GM23338 (cell line): Measurements from ENCODE around the gene AGXT2. TPM values are rescaled to one million over a fixed set of nuclear protein-coding genes. Genes with fewer than 3 reads are reported as not detected.

Experiments
- ATAC-seq: fragments of 200-7000 bp; cut with Tn5 transposase; 3 replicates; pipeline ENCODE4 v1.9.1; 2020
- DNase-seq: peaks from one replicate; pipeline ENCODE4 v3.0.0-alpha.2; 2015; ENCODE audit warnings: low spot score
- H2AFZ ChIP-seq: fragments of 200-600 bp; sonication (generic); 2 replicates; pipeline ENCODE4 v1.8.0; 2016; ENCODE audit warnings: antibody characterized with exemption, mild to moderate bottlenecking, moderate library complexity
- H3F3A ChIP-seq: fragments of 200-600 bp; sonication (generic); replicated peaks from 2 replicates; pipeline ENCODE4 v1.8.0; 2017; ENCODE audit warnings: antibody characterized with exemption, mixed run types, low read depth
- H3K27ac ChIP-seq: fragments of 200-600 bp; sonication (generic); 2 replicates; pipeline ENCODE4 v1.6.1; 2016; ENCODE audit warnings: low read depth
- H3K27me3 ChIP-seq: fragments of 200-600 bp; sonication (generic); 2 replicates; pipeline ENCODE4 v1.8.0; 2016; ENCODE audit warnings: mild to moderate bottlenecking, mixed run types, moderate library complexity; ENCODE audit not compliant: insufficient read depth
- H3K36me3 ChIP-seq: fragments of 200-600 bp; sonication (generic); 2 replicates; pipeline ENCODE4 v1.8.0; 2016; ENCODE audit warnings: mild to moderate bottlenecking; ENCODE audit not compliant: insufficient read depth
- H3K4me1 ChIP-seq: fragments of 200-600 bp; sonication (generic); 2 replicates; pipeline ENCODE4 v1.8.0; 2016; ENCODE audit warnings: mild to moderate bottlenecking, moderate library complexity; ENCODE audit not compliant: insufficient read depth
- H3K4me2 ChIP-seq: fragments of 200-600 bp; sonication (generic); 2 replicates; pipeline ENCODE4 v1.7.1; 2017; ENCODE audit warnings: mixed run types
- H3K4me3 ChIP-seq: fragments of 200-600 bp; sonication (generic); 2 replicates; pipeline ENCODE4 v1.6.1; 2016; ENCODE audit warnings: mixed run types
- H3K79me2 ChIP-seq: fragments of 200-600 bp; sonication (generic); replicated peaks from 2 replicates; pipeline ENCODE4 v1.8.0; 2017; ENCODE audit warnings: mild to moderate bottlenecking; ENCODE audit not compliant: insufficient read depth
- H3K9me2 ChIP-seq: fragments of 200-600 bp; sonication (generic); 2 replicates; pipeline ENCODE4 v1.8.0; 2017; ENCODE audit not compliant: insufficient read depth
- H4K20me1 ChIP-seq: fragments of 200-600 bp; sonication (generic); replicated peaks from 2 replicates; pipeline ENCODE4 v1.8.0; 2017; ENCODE audit warnings: mild to moderate bottlenecking; ENCODE audit not compliant: insufficient read depth
- H3K27ac Mint-ChIP-seq: 2 replicates; pipeline ENCODE4 v1.8.0; 2020; ENCODE audit warnings: inconsistent platforms, mild to moderate bottlenecking, moderate library complexity, mixed read lengths
- H3K27me3 Mint-ChIP-seq: 3 replicates; pipeline ENCODE4 v1.8.0; 2022; ENCODE audit warnings: low read depth, mild to moderate bottlenecking, moderate library complexity, mixed read lengths, inconsistent platforms; ENCODE audit not compliant: insufficient read depth, poor library complexity
- H3K36me3 Mint-ChIP-seq: 3 replicates; pipeline ENCODE4 v1.8.0; 2021; ENCODE audit warnings: low read depth, mild to moderate bottlenecking, inconsistent platforms, moderate library complexity, mixed read lengths
- H3K4me1 Mint-ChIP-seq: 3 replicates; pipeline ENCODE4 v1.8.0; 2020; ENCODE audit warnings: mild to moderate bottlenecking, inconsistent platforms, mixed read lengths
- H3K4me3 Mint-ChIP-seq: 3 replicates; pipeline ENCODE4 v1.8.0; 2021; ENCODE audit warnings: moderate library complexity, mild to moderate bottlenecking, inconsistent platforms, mixed read lengths
- H3K9me3 Mint-ChIP-seq: 3 replicates; pipeline ENCODE4 v1.8.0; 2020; ENCODE audit warnings: moderate library complexity, mild to moderate bottlenecking, inconsistent platforms, mixed read lengths
- EZH2 ChIP-seq: fragments of 200-600 bp; sonication (generic); IDR thresholded peaks from one replicate; pipeline ENCODE4 v1.8.0; 2017; ENCODE audit warnings: antibody characterized with exemption, mild to moderate bottlenecking, low read depth; ENCODE audit not compliant: unreplicated experiment
- EZH2phosphoT487 ChIP-seq: fragments of 200-600 bp; sonication (generic); IDR thresholded peaks from one replicate; pipeline ENCODE4 v1.8.1; 2018; ENCODE audit warnings: antibody characterized with exemption; ENCODE audit not compliant: unreplicated experiment
- JUNB ChIP-seq: IDR thresholded peaks from one replicate; pipeline ENCODE4 v1.6.1; 2016; ENCODE audit warnings: antibody characterized with exemption; ENCODE audit not compliant: unreplicated experiment
- NANOG ChIP-seq: IDR thresholded peaks from 2 replicates; pipeline ENCODE4 v1.6.1; 2016; ENCODE audit warnings: antibody characterized with exemption, borderline replicate concordance
- POLR2AphosphoS5 ChIP-seq: IDR thresholded peaks from 2 replicates; pipeline ENCODE4 v1.6.1; 2016; ENCODE audit warnings: antibody characterized with exemption, low read depth
- STAT1 ChIP-seq: IDR thresholded peaks from one replicate; pipeline ENCODE4 v1.6.1; 2016; ENCODE audit warnings: antibody characterized with exemption; ENCODE audit not compliant: unreplicated experiment
- ZNF114 ChIP-seq: fragments of 250-450 bp; sonication (Bioruptor Pico); IDR thresholded peaks from 2 replicates; pipeline ENCODE4 v1.5.0; 2020; ENCODE audit warnings: mild to moderate bottlenecking, moderate library complexity
- ZNF331 ChIP-seq: fragments of 250-450 bp; sonication (Bioruptor Pico); IDR thresholded peaks from 2 replicates; pipeline ENCODE4 v1.5.0; 2020; ENCODE audit warnings: low read depth, mild to moderate bottlenecking, moderate library complexity
- polyA plus RNA-seq: library from polyadenylated mRNA; unstranded; fragments of >200 nt; fragmentation: Nextera tagmentation; extraction: Ambion mirVana; gene quantifications from 2 replicates; pipeline ENCODE4 v1.2.1, GENCODE V29; 2016
- total RNA-seq: library from RNA; depleted of rRNA; stranded (reverse); fragments of >200 nt; shearing (Covaris generic); gene quantifications from 2 replicates; pipeline ENCODE4 v1.2.3, GENCODE V29; 2014
- TF ChIP-seq, protein P1 (sequence below), 2 experiments: fragments of 200-600 bp in 1 of 2; sonication (generic) in 1 of 2; conservative IDR thresholded peaks; 2 replicates each; pipeline versions ENCODE4 v1.5.1 to v1.6.1; 2016 to 2017; ENCODE audit warnings: antibody characterized with exemption in 2 of 2, low read depth in 2 of 2, mild to moderate bottlenecking in 2 of 2, moderate library complexity in 1 of 2
- TF ChIP-seq, protein P2 (sequence below): IDR thresholded peaks from 2 replicates; pipeline ENCODE4 v1.6.1; 2016; ENCODE audit warnings: antibody characterized with exemption
- TF ChIP-seq, protein P3 (sequence below): fragments of 250-450 bp; sonication (Bioruptor Pico); IDR thresholded peaks from 2 replicates; pipeline ENCODE4 v1.5.0; 2020; ENCODE audit warnings: mild to moderate bottlenecking, moderate library complexity

Gene AGXT2
- total and polyA plus RNA-seq, 2 experiments from 2014 or later, result not detected

DNA sequence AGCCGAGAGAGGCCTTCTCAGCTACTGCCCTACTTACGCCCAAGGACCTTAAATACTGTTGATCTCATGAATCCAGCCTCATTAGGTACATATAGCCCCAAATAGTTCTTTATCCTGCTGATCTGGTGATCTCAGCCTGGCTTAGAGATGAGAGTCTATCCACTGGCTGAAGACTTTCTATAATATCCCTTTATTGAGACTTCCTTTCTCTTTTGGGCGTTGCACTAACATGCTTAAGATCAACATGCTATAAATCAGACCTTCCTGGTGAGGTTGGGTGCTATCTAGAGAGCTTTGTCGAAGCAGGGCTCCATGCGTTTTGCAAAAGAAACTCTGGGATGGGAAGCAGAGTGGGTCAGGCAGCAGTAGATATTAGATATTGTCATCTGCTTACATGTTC is 44.0 kb upstream of the AGXT2 start:
- Mint-ChIP-seq H3K27ac (no peak overlapping the region), H3K4me1 (peaks cover 8% of the 10 kb centered on the region), H3K36me3 (no peaks in the 10 kb centered on the region), H3K9me3 (no peaks in the 10 kb centered on the region; the same call in 2 of the 3 replicates), H3K4me3 (no peak overlapping the region), H3K27me3 (peaks cover 3% of the 10 kb centered on the region)
- Histone ChIP-seq H3F3A (no peaks in the 10 kb centered on the region), H3K27ac (no peak overlapping the region), H3K79me2 (no peaks in the 10 kb centered on the region), H2AFZ (peak overlapping the region; percentile 66; the same call in 1 of the 2 replicates), H3K27me3 (no peaks in the 10 kb centered on the region), H4K20me1 (no peaks in the 10 kb centered on the region), H3K9me2 (peaks cover 9% of the 10 kb centered on the region; the same call in 1 of the 2 replicates), H3K36me3 (no peaks in the 10 kb centered on the region), H3K4me3 (no peak overlapping the region), H3K4me2 (no peak overlapping the region), H3K4me1 (peaks cover 11% of the 10 kb centered on the region; the same call in 1 of the 2 replicates)
- DNase-seq, result no peak
- ATAC-seq, result no peak
- no peak for TF ChIP-seq EZH2
- TF ChIP-seq JUNB, result no peak
- no peak for TF ChIP-seq ZNF331 (CRISPR knock-in tag)
- TF ChIP-seq EZH2phosphoT487, result no peak
- no peak for TF ChIP-seq STAT1
- no peak for TF ChIP-seq NANOG
- TF ChIP-seq ZNF114 (CRISPR knock-in tag), result no peak

DNA sequence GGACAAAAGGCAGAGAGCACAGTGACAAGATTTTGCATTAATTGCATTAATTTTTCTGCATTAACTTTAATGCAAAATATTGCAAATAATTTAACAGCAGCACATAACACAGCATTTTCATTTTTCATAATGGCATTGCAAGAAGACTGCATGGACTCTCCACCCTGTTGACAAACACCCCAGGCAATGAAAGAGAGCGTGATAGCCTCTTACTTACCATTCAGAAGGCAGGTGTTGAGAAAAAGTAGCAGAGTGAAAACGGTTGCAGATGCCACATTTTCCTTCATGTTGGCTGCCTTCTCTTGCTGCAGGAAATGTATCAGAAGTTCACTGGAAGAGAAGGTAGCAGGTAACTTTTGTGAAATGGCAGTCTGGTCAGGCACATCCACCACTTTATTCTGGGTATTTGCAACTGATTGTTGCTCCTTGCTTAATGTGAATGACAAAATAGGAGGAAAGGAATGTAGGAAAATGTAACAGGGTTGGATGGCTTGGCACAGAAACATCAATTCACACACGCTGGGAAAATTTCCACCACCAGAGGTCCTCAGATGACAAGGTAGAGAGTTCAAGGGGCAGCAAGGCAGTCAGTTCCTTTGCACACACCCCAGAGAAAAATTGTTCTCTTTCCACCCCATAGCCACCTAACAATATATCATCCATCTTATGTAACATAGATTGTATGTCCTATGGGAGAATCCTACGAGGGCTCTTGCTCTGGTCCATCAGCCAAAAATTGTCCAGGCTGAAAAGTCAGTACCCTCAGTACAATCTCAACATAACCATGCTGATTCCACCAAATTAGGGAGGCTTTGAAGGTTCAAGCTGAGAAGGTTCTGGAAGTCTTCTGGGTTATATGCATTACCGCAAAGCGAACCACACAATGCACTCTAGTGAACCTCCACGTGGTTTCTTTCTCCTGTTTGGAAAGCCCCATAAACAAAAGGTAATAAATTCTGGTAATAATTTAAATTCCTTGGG is 41.9 kb upstream of the AGXT2 start:
- H3K36me3 ChIP-seq, result no peaks in the 10 kb centered on the region
- no peaks in the 10 kb centered on the region for H3K27me3 ChIP-seq
- H3F3A ChIP-seq, result no peaks in the 10 kb centered on the region
- Mint-ChIP-seq H3K27ac (no peak overlapping the region), H3K9me3 (no peaks in the 10 kb centered on the region; the same call in 2 of the 3 replicates), H3K4me3 (no peak overlapping the region), H3K36me3 (no peaks in the 10 kb centered on the region), H3K4me1 (peaks cover 8% of the 10 kb centered on the region), H3K27me3 (peaks cover 3% of the 10 kb centered on the region)
- H3K4me3 ChIP-seq, result no peak overlapping the region
- DNase-seq (peak; percentile 88), ATAC-seq (peak; percentile 87)
- H4K20me1 ChIP-seq, result no peaks in the 10 kb centered on the region
- no peaks in the 10 kb centered on the region for H3K79me2 ChIP-seq
- no peak overlapping the region for H3K27ac ChIP-seq
- TF ChIP-seq POLR2AphosphoS5 (no peak), NANOG (no peak), ZNF331 (CRISPR knock-in tag) (no peak), ZNF114 (CRISPR knock-in tag) (no peak)
- TF ChIP-seq, protein P1, sequence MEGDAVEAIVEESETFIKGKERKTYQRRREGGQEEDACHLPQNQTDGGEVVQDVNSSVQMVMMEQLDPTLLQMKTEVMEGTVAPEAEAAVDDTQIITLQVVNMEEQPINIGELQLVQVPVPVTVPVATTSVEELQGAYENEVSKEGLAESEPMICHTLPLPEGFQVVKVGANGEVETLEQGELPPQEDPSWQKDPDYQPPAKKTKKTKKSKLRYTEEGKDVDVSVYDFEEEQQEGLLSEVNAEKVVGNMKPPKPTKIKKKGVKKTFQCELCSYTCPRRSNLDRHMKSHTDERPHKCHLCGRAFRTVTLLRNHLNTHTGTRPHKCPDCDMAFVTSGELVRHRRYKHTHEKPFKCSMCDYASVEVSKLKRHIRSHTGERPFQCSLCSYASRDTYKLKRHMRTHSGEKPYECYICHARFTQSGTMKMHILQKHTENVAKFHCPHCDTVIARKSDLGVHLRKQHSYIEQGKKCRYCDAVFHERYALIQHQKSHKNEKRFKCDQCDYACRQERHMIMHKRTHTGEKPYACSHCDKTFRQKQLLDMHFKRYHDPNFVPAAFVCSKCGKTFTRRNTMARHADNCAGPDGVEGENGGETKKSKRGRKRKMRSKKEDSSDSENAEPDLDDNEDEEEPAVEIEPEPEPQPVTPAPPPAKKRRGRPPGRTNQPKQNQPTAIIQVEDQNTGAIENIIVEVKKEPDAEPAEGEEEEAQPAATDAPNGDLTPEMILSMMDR (conservative IDR thresholded peaks at IDR 0.05; ENCODE audit: low read depth in 2 of 2), result peak; percentile 88 to 94
- TF ChIP-seq, protein P2, sequence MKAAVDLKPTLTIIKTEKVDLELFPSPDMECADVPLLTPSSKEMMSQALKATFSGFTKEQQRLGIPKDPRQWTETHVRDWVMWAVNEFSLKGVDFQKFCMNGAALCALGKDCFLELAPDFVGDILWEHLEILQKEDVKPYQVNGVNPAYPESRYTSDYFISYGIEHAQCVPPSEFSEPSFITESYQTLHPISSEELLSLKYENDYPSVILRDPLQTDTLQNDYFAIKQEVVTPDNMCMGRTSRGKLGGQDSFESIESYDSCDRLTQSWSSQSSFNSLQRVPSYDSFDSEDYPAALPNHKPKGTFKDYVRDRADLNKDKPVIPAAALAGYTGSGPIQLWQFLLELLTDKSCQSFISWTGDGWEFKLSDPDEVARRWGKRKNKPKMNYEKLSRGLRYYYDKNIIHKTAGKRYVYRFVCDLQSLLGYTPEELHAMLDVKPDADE, result no peak
- TF ChIP-seq, protein P3, sequence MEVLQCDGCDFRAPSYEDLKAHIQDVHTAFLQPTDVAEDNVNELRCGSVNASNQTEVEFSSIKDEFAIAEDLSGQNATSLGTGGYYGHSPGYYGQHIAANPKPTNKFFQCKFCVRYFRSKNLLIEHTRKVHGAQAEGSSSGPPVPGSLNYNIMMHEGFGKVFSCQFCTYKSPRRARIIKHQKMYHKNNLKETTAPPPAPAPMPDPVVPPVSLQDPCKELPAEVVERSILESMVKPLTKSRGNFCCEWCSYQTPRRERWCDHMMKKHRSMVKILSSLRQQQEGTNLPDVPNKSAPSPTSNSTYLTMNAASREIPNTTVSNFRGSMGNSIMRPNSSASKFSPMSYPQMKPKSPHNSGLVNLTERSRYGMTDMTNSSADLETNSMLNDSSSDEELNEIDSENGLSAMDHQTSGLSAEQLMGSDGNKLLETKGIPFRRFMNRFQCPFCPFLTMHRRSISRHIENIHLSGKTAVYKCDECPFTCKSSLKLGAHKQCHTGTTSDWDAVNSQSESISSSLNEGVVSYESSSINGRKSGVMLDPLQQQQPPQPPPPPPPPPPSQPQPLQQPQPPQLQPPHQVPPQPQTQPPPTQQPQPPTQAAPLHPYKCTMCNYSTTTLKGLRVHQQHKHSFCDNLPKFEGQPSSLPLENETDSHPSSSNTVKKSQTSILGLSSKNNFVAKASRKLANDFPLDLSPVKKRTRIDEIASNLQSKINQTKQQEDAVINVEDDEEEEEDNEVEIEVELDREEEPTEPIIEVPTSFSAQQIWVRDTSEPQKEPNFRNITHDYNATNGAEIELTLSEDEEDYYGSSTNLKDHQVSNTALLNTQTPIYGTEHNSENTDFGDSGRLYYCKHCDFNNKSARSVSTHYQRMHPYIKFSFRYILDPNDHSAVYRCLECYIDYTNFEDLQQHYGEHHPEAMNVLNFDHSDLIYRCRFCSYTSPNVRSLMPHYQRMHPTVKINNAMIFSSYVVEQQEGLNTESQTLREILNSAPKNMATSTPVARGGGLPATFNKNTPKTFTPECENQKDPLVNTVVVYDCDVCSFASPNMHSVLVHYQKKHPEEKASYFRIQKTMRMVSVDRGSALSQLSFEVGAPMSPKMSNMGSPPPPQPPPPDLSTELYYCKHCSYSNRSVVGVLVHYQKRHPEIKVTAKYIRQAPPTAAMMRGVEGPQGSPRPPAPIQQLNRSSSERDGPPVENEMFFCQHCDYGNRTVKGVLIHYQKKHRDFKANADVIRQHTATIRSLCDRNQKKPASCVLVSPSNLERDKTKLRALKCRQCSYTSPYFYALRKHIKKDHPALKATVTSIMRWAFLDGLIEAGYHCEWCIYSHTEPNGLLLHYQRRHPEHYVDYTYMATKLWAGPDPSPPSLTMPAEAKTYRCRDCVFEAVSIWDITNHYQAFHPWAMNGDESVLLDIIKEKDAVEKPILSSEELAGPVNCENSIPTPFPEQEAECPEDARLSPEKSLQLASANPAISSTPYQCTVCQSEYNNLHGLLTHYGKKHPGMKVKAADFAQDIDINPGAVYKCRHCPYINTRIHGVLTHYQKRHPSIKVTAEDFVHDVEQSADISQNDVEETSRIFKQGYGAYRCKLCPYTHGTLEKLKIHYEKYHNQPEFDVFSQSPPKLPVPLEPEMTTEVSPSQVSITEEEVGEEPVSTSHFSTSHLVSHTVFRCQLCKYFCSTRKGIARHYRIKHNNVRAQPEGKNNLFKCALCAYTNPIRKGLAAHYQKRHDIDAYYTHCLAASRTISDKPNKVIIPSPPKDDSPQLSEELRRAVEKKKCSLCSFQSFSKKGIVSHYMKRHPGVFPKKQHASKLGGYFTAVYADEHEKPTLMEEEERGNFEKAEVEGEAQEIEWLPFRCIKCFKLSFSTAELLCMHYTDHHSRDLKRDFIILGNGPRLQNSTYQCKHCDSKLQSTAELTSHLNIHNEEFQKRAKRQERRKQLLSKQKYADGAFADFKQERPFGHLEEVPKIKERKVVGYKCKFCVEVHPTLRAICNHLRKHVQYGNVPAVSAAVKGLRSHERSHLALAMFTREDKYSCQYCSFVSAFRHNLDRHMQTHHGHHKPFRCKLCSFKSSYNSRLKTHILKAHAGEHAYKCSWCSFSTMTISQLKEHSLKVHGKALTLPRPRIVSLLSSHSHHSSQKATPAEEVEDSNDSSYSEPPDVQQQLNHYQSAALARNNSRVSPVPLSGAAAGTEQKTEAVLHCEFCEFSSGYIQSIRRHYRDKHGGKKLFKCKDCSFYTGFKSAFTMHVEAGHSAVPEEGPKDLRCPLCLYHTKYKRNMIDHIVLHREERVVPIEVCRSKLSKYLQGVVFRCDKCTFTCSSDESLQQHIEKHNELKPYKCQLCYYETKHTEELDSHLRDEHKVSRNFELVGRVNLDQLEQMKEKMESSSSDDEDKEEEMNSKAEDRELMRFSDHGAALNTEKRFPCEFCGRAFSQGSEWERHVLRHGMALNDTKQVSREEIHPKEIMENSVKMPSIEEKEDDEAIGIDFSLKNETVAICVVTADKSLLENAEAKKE (CRISPR knock-in tag), result no peak
- peaks cover 9% of the 10 kb centered on the region; the same call in 1 of the 2 replicates for H3K9me2 ChIP-seq
- H3K4me2 ChIP-seq, result no peak overlapping the region
- no peak overlapping the region for H2AFZ ChIP-seq
- peaks cover 11% of the 10 kb centered on the region; the same call in 1 of the 2 replicates for H3K4me1 ChIP-seq
